ENCODE measurements around the gene UGGT2. TPM values are rescaled to one million over a fixed set of nuclear protein-coding genes. Genes with fewer than 3 reads are reported as not detected.

Gene UGGT2
- total and polyA plus RNA-seq, 2 donors (not counting 1 experiment from before 2014, with no cell fraction given): 0.39 to 6.7 TPM

DNA sequence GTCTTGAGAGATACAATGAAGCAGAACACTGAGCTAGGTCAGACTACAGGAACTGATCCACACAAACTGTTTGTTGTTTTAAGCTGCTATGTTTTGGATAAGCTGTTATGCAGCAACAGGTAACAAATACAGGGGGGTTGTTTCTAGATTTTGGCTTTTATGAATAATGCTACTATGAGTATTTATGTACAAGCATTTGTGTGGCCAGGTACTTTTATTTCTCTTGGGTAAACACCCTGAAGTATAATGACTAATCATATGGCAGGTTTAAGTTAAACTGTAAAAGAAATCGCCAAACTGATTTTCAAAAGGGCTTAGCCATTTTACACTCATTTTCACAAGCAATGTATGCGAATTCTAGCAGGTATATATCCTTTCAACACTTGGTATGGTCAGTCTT is 210.3 kb downstream of the UGGT2 start:
- H3K4me3 Mint-ChIP-seq: no peak overlapping the region
- Histone ChIP-seq H3K9me3 (ENCODE audit: control extremely low read depth in 1 of 3, control insufficient read depth in 2 of 3, insufficient read depth in 1 of 3, low read length in 2 of 3) (peaks cover 0 to 6% (median 2%) of the 10 kb centered on the region in 3 donors), H3K4me1 (ENCODE audit: control insufficient read depth in 2 of 2, insufficient read depth in 2 of 2, low read length in 2 of 2) (no peaks in the 10 kb centered on the region), H3K27me3 (replicated peaks in 1 of 4; ENCODE audit: control extremely low read depth in 1 of 4, control insufficient read depth in 3 of 4, insufficient read depth in 4 of 4, low read length in 3 of 4) (no peaks in the 10 kb centered on the region), H2AFZ (ENCODE audit: insufficient read depth, low read depth, low read length, poor library complexity, severe bottlenecking) (no peak overlapping the region), H3K4me2 (replicated peaks; ENCODE audit: low read depth, low read length, poor library complexity, severe bottlenecking) (no peak overlapping the region), H4K20me1 (ENCODE audit: control insufficient read depth, insufficient read depth, low read length, poor library complexity, severe bottlenecking) (no peaks in the 10 kb centered on the region), H3K4me3 (ENCODE audit: control extremely low read depth in 1 of 5, extremely low read depth in 1 of 5, insufficient read depth in 1 of 5, low read depth in 2 of 5, low read length in 4 of 5) (no peak overlapping the region), H3K36me3 (replicated peaks in 1 of 2; ENCODE audit: control extremely low read depth in 1 of 2, control insufficient read depth in 1 of 2, extremely low read depth in 1 of 2, insufficient read depth in 2 of 2, low read length in 1 of 2) (no peaks in the 10 kb centered on the region), H3K79me2 (ENCODE audit: control insufficient read depth, insufficient read depth, low read length) (no peaks in the 10 kb centered on the region), H3K27ac (ENCODE audit: low read length in 2 of 2) (no peak overlapping the region), H3K9ac (ENCODE audit: low read length) (no peak overlapping the region)
- CTCF ChIA-PET: interaction anchor here (1.2 to 3.0 kb wide), 2 partner anchors 9 to 219 kb away, joined by 3 to 15 read pairs; no protein-coding TSS in a partner anchor
- H3K4me1 Mint-ChIP-seq: no peaks in the 10 kb centered on the region
- DNase-seq (no peak), ATAC-seq (ENCODE audit: low read depth) (no peak)
- no peaks in the 10 kb centered on the region for H3K27me3 Mint-ChIP-seq
- intact Hi-C loops (cut with micrococcal nuclease): no loop called here
- H3K9me3 Mint-ChIP-seq (ENCODE audit: insufficient read depth): peaks cover 13% of the 10 kb centered on the region
- TF ChIP-seq EZH2 (IDR thresholded peaks at IDR 0.05; ENCODE audit: borderline replicate concordance, insufficient read depth, low read depth, low read length, poor library complexity, severe bottlenecking): no peak
- TF ChIP-seq, protein P1, sequence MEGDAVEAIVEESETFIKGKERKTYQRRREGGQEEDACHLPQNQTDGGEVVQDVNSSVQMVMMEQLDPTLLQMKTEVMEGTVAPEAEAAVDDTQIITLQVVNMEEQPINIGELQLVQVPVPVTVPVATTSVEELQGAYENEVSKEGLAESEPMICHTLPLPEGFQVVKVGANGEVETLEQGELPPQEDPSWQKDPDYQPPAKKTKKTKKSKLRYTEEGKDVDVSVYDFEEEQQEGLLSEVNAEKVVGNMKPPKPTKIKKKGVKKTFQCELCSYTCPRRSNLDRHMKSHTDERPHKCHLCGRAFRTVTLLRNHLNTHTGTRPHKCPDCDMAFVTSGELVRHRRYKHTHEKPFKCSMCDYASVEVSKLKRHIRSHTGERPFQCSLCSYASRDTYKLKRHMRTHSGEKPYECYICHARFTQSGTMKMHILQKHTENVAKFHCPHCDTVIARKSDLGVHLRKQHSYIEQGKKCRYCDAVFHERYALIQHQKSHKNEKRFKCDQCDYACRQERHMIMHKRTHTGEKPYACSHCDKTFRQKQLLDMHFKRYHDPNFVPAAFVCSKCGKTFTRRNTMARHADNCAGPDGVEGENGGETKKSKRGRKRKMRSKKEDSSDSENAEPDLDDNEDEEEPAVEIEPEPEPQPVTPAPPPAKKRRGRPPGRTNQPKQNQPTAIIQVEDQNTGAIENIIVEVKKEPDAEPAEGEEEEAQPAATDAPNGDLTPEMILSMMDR (IDR thresholded peaks at IDR 0.05): no peak
- no peak overlapping the region for H3K27ac Mint-ChIP-seq
- WGBS (ENCODE audit: insufficient coverage): no CpG with 5 or more reads among the region's 2 CpGs
- POLR2A ChIA-PET: no interaction called here

DNA sequence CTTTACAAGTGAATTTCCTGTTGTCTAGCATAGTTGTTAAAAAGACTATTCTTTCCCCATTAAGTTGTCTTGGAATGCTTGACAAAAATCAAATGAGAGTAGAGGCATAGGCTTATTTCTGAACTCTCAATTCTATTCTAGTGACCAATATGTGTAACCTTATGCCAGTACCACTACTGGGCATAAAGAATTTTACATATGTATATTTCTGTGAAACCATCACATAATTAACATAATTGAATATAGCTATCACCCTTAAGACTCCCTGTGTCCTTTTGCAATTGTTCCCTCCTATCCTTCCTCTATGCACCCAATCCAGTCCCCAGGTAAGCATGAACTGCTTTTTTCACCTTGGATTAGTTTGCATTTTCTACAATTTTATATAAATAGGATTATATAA is 211.3 kb downstream of the UGGT2 start:
- Mint-ChIP-seq H3K9me3 (ENCODE audit: insufficient read depth) (peaks cover 13% of the 10 kb centered on the region), H3K27ac (no peak overlapping the region), H3K4me3 (no peak overlapping the region), H3K4me1 (no peaks in the 10 kb centered on the region), H3K27me3 (no peaks in the 10 kb centered on the region)
- Histone ChIP-seq H3K79me2 (ENCODE audit: control insufficient read depth, insufficient read depth, low read length) (no peaks in the 10 kb centered on the region), H4K20me1 (ENCODE audit: control insufficient read depth, insufficient read depth, low read length, poor library complexity, severe bottlenecking) (no peaks in the 10 kb centered on the region), H3K9ac (ENCODE audit: low read length) (no peak overlapping the region), H3K27me3 (replicated peaks in 1 of 4; ENCODE audit: control extremely low read depth in 1 of 4, control insufficient read depth in 3 of 4, insufficient read depth in 4 of 4, low read length in 3 of 4) (no peaks in the 10 kb centered on the region), H3K4me2 (replicated peaks; ENCODE audit: low read depth, low read length, poor library complexity, severe bottlenecking) (no peak overlapping the region), H3K9me3 (ENCODE audit: control extremely low read depth in 1 of 3, control insufficient read depth in 2 of 3, insufficient read depth in 1 of 3, low read length in 2 of 3) (peaks cover 2 to 6% (median 3%) of the 10 kb centered on the region in 3 donors), H3K27ac (ENCODE audit: low read length in 2 of 2) (no peak overlapping the region), H3K36me3 (replicated peaks in 1 of 2; ENCODE audit: control extremely low read depth in 1 of 2, control insufficient read depth in 1 of 2, extremely low read depth in 1 of 2, insufficient read depth in 2 of 2, low read length in 1 of 2) (no peaks in the 10 kb centered on the region), H3K4me1 (ENCODE audit: control insufficient read depth in 2 of 2, insufficient read depth in 2 of 2, low read length in 2 of 2) (no peaks in the 10 kb centered on the region), H2AFZ (ENCODE audit: insufficient read depth, low read depth, low read length, poor library complexity, severe bottlenecking) (no peak overlapping the region), H3K4me3 (ENCODE audit: control extremely low read depth in 1 of 5, extremely low read depth in 1 of 5, insufficient read depth in 1 of 5, low read depth in 2 of 5, low read length in 4 of 5) (no peak overlapping the region)
- intact Hi-C loops (cut with micrococcal nuclease): no loop called here
- CTCF ChIA-PET: no interaction called here
- POLR2A ChIA-PET: no interaction called here
- ATAC-seq (ENCODE audit: low read depth) (no peak), DNase-seq (no peak)
- TF ChIP-seq, protein P1 (IDR thresholded peaks at IDR 0.05): no peak
- no peak for TF ChIP-seq EZH2 (IDR thresholded peaks at IDR 0.05; ENCODE audit: borderline replicate concordance, insufficient read depth, low read depth, low read length, poor library complexity, severe bottlenecking)
